Prostate gland (tissue), 2 donors: ENCODE results near the gene ASB11. TPM values are rescaled to one million over a fixed set of nuclear protein-coding genes. Genes with fewer than 3 reads are reported as not detected.
"Not testable (repeated sequence)": the region's sequence is repeated elsewhere in the genome, so short reads cannot be mapped to it uniquely, and the experiment has no call there.

Experiments
- DNase-seq: peaks from one replicate; pipeline ENCODE4 v3.0.0-alpha.2; 2019; ENCODE audit warnings: low spot score
- H3K27ac ChIP-seq, 2 donors: fragments of 200-600 bp; sonication (generic); 2 replicates each; pipeline ENCODE4 v1.5.1; 2017 to 2019
- H3K27me3 ChIP-seq: fragments of 200-600 bp; sonication (generic); replicated peaks from 2 replicates; pipeline ENCODE4 v1.5.1; 2019; ENCODE audit not compliant: insufficient read depth
- H3K36me3 ChIP-seq, 2 donors: fragments of 200-600 bp; sonication (generic); 1 replicate in 1 of 2; 2 replicates in 1 of 2; pipeline versions ENCODE4 v1.5.1 to v1.8.1; 2017 to 2019
- H3K4me1 ChIP-seq: fragments of 200-600 bp; sonication (generic); replicated peaks from 2 replicates; pipeline ENCODE4 v1.5.1; 2019
- H3K4me3 ChIP-seq, 2 donors: fragments of 200-600 bp; sonication (generic); 2 replicates each; pipeline ENCODE4 v1.5.1; 2017 to 2019
- H3K9me3 ChIP-seq: fragments of 200-600 bp; sonication (generic); 2 replicates; pipeline ENCODE4 v1.5.1; 2017
- CTCF ChIP-seq, 4 experiments: fragments of 200-600 bp in 2 of 4; fragments of 450-650 bp in 2 of 4; sonication (generic) in 2 of 4; IDR thresholded peaks; 1 replicate in 3 of 4; 2 replicates in 1 of 4; pipeline ENCODE4 v1.5.1; 2016 to 2019; ENCODE audit warnings: antibody characterized with exemption in 4 of 4, mild to moderate bottlenecking in 2 of 4, moderate library complexity in 2 of 4
- POLR2A ChIP-seq: fragments of 450-650 bp; IDR thresholded peaks from one replicate; pipeline ENCODE4 v1.6.1; 2016; ENCODE audit warnings: antibody characterized with exemption, mild to moderate bottlenecking
- POLR2AphosphoS5 ChIP-seq: sonication (generic); formaldehyde crosslinking; IDR thresholded peaks from one replicate; pipeline ENCODE4 v1.6.1; 2017; ENCODE audit warnings: antibody characterized with exemption
- WGBS: methylation state at CpG from one replicate; pipeline ENCODE4 v1.1.5; 2018; 5-methylcytosine and 5-hydroxymethylcytosine counted together
- intact Hi-C: fragments of 100-400 bp; cut with DNase I; formaldehyde crosslinking; loops from one replicate; pipeline ENCODE4 v1.14.2; 2022
- total RNA-seq, 2 donors: library from RNA; depleted of rRNA; stranded (reverse); fragments of >200 nt; gene quantifications; one replicate each; pipeline ENCODE4 v1.1.0, GENCODE V29; 2016

ASB11 gene
- total RNA-seq, 2 donors from 2014 or later = 0.46 TPM; not detected in 1

- Histone ChIP-seq H3K27me3 (no peaks in the 10 kb centered on the region), H3K4me1 (no peaks in the 10 kb centered on the region), H3K27ac (no peak overlapping the region), H3K36me3 (no peaks in the 10 kb centered on the region), H3K9me3 (no peaks in the 10 kb centered on the region), H3K4me3 (no peak overlapping the region)
- no peak for DNase-seq
- 52% methylated on average over 2 of the region's 2 CpGs for WGBS
- TF ChIP-seq POLR2A (no peak), CTCF (IDR thresholded peaks at IDR 0.05) (no peak), POLR2AphosphoS5 (no peak)
- intact Hi-C loops = no loop called here
Measured at GRCh38 chrX:15314472-15314871, 968 bp downstream of the ASB11 start.

- Histone ChIP-seq H3K4me1 (no peaks in the 10 kb centered on the region), H3K4me3 (no peak overlapping the region), H3K27ac (no peak overlapping the region), H3K27me3 (no peaks in the 10 kb centered on the region), H3K9me3 (no peaks in the 10 kb centered on the region), H3K36me3 (no peaks in the 10 kb centered on the region)
- 82% methylated on average over 3 of the region's 3 CpGs for WGBS
- intact Hi-C loops = no loop called here
- no peak for TF ChIP-seq POLR2A
- TF ChIP-seq POLR2AphosphoS5 = no peak
- TF ChIP-seq CTCF (IDR thresholded peaks at IDR 0.05) = no peak
- DNase-seq = no peak
Measured at GRCh38 chrX:15311119-15311518, 4.3 kb downstream of the ASB11 start.

- TF ChIP-seq POLR2A = no peak
- no peak for TF ChIP-seq POLR2AphosphoS5
- no peak for TF ChIP-seq CTCF (IDR thresholded peaks at IDR 0.05)
- DNase-seq = peak; percentile 18
- no peaks in the 10 kb centered on the region for H3K27me3 ChIP-seq
- no peak overlapping the region for H3K27ac ChIP-seq
- no peaks in the 10 kb centered on the region for H3K9me3 ChIP-seq
- H3K4me1 ChIP-seq = no peaks in the 10 kb centered on the region
- intact Hi-C loops = no loop called here
- 9% methylated on average over 3 of the region's 3 CpGs for WGBS
- H3K36me3 ChIP-seq = no peaks in the 10 kb centered on the region
- no peak overlapping the region for H3K4me3 ChIP-seq
Measured at GRCh38 chrX:15310117-15310516, 5.3 kb downstream of the ASB11 start.

GRCh38 chrX:15305899-15306298 lies 9.5 kb downstream of the ASB11 start:
- H3K4me3 ChIP-seq, intact Hi-C loops, H3K27ac ChIP-seq, H3K9me3 ChIP-seq, H3K27me3 ChIP-seq, H3K4me1 ChIP-seq, DNase-seq, H3K36me3 ChIP-seq: not testable (repeated sequence)
- WGBS = 80% methylated on average over 3 of the region's 3 CpGs

GRCh38 chrX:15301924-15302323 lies 13.5 kb downstream of the ASB11 start:
- no peak overlapping the region for H3K4me3 ChIP-seq

More at GRCh38 chrX:15301924-15302323, 13.5 kb downstream of the ASB11 start:
- no peak overlapping the region for H3K27ac ChIP-seq
- TF ChIP-seq POLR2AphosphoS5 = no peak
- TF ChIP-seq CTCF (IDR thresholded peaks at IDR 0.05) = no peak
- no peak for TF ChIP-seq POLR2A
- no peaks in the 10 kb centered on the region for H3K36me3 ChIP-seq
- DNase-seq = no peak
- H3K27me3 ChIP-seq = no peaks in the 10 kb centered on the region
- no peaks in the 10 kb centered on the region for H3K4me1 ChIP-seq
- no peaks in the 10 kb centered on the region for H3K9me3 ChIP-seq
- intact Hi-C loops = no loop called here
- 45% methylated on average over 4 of the region's 4 CpGs for WGBS
